Activated gamma-delta T cell (primary cell): ENCODE results near the gene MXI1.

Experiments
- DNase-seq: peaks from one replicate; lab custom pipeline; 2025; lab: John Stamatoyannopoulos, UW
- total RNA-seq, 2 donors: gene quantifications; one replicate each; lab custom pipeline; 2026; lab: John Stamatoyannopoulos, UW

MXI1 gene
- 53.4 to 62.3 reads per million in 2 donors for total RNA-seq

DNA sequence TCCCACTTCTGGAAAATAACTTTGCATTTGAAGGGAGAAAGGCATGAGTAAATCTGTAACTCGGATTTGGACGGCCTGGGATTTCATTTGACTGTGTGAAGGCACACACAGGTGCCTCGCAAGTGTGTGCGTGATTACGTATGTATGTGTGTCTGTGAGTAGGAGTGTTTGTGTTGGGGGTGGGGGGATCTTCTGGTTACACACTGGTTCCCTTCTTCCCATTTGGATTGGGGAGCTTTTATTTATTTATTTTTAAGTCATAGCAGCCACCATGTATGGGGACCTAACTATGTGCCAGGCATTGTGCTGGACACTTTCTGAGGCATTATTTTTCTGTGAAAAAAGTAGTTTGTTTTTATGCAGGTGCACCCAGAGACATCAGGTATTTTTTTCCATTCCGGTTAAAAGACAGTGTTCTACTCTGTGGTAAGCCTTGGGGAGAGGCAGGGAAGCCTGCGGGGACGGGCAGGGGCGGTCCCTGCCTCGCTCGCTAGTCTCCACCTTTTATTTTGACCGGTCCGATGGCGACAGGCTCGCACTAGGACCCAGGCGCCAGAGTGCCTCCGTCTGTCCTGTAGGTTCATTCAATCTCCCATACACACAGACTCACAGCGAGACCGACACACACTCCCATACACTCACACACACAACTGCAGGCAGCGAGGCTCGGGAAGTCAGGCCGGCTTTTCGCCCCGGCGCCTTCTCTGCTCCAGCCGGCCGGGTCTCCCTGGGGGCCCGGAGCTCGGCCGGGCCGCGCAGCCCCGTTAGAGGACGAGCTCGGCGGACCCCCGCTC lies at the start of gene MXI1:
TSS of gene MXI1 (plus strand) at position 595 of the 794 bp plus-strand sequence. CDS start 204 bp downstream, outside the sequence.
- no peak for DNase-seq

DNA sequence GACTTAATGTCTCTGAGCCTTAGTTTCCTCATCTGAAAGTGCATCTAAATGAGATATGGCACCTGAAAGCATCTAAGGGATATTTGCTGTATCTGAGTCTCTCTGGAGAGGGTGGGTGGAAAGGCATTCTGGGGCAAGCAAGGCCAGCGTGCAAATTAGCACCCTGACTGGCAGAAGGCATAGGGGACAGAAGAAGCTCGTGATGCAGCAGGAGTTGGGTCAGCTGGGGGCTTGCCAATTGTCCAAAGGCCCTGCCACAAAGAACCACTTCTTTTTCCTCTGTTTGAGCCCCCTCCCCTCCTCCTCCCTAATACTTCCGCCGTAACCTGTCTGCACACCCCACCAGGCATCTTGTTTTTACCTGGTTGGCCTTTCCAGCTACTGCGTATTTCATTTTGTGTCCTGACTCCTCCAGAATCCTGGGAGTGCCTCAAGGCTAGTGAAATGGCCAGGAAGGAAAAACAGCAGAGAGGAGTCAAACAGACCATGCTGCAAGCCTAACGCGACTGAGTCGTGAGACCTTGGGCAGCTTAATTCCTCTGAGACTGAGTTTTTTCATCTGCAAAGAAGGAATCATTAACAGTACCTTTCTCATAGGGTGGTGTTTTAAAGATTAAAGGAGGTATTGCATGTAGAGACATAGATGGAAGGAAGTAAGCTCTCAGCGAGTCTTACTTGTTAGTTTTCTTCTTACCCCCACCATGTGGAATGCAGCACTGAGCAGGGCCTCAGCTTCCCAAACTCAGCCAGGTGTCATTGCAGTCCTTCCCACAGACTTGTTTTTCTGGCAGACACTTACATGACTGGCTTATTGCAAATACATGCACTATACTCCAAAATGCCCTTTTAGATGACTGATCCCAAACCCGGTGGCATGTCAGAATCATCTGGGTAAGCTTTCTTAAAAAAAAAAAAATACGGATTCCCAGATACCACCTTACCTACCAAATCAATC lies 49.1 kb upstream of the MXI1 start:
- DNase-seq = no peak

DNA sequence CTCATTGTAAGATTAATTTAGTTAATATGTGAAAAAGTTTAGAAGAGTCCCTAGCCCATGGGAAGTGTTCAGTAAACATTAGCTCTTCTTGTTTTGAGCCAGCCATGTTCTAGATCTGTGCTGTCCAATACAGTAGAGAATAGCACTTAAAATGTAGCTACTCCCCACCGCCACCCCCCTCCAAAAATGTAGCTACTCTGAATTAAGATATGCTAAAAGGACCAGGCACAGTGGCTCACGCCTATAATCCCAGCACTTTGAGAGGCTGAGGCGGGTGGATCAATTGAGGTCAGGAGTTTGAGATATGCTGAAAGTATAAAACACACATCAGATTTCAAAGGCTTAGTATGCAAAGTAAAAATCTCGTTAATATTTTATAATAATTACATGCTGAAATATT lies 47.3 kb upstream of the MXI1 start:
- DNase-seq = no peak

GRCh38 chr10:110160522-110160921 lies 46.9 kb upstream of the MXI1 start:
- no peak for DNase-seq

DNA sequence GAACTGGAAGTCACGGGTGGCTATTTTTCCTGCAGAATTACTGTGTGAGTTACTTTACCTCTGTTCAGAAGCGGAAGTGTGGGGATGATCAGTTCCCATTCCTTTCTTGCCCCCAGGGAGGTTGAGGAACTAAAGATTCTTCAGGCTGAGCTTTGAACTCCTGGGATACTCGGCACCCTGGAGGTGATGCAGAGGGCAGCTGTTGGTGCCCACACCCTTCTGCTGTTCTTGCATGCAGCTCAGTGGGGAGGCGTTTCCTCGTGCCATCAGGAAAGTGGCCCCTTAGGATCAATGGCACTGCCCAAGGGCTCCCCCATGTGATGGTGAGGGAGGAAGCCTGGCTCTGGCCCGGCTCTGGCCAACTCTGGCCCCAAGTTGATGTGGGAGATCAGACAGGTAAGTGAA lies 44.7 kb upstream of the MXI1 start:
- DNase-seq = no peak

DNA sequence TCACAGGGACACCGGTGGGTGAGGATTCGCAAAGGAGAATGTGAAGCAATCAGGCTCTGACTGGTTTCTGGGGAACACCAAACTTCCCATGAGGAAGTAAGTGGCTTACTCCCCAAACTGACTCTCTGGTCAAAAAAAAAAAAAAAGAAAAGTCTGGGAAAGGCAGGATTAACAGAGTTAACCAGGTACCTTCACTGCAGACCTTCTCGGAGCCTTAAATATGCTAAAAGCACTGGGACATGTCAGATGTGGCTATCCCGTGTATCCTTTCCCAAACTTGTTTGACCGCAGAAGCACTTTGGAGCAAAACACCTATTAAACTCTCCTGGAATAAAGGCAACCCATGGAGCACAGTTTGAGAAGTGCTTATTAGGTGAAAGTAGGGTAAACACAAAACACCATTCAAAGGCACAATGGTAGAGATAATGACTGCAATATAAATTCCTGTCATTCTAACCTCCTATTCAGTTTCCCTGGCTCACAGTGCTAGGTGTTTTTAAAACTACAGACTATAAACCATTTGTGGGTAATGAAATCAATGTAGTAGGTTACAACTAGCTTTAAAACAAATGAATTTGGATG lies 44.1 kb upstream of the MXI1 start:
- DNase-seq = no peak

DNA sequence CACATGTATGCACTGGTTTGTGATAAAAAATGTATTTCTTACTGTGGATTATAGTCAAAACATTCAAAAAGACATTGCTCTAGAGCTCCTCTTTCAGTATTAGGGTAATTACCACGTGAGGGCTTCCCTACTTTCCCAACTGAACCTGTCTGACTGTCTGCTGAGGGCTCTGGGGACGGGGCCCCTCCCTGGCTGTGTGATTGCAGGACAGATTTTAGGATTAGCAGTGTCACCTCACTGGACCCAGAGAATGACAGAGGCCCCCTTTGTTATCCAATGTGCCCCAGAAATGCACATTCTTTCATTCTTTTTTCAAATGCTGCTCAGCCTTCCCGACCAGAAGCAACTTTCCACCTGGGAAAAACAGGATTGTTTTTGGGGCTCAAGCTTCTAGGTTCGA lies 43.6 kb upstream of the MXI1 start:
- DNase-seq = no peak

- no peak for DNase-seq
Observed at GRCh38 chr10:110165239-110165638, 42.2 kb upstream of the MXI1 start.

DNA sequence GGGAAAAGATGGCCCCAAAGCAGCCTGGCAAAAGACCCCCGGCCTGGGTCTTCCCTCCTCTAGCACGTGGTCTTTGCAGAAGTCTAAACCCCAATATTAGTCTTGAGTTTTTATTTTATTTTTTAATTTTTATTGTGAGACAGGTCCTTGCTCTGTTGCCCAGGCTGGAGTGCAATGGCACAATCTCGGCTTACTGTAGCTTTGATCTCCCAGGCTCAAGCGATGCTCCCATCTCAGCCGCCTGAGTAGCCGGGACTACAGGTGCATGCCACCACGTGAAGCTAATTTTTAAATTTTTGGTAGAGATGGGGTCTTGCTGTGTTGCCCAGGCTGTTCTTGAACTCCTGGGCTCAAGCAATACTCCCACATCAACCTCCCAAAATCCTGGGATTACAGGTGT lies 40.3 kb upstream of the MXI1 start:
- no peak for DNase-seq

DNA sequence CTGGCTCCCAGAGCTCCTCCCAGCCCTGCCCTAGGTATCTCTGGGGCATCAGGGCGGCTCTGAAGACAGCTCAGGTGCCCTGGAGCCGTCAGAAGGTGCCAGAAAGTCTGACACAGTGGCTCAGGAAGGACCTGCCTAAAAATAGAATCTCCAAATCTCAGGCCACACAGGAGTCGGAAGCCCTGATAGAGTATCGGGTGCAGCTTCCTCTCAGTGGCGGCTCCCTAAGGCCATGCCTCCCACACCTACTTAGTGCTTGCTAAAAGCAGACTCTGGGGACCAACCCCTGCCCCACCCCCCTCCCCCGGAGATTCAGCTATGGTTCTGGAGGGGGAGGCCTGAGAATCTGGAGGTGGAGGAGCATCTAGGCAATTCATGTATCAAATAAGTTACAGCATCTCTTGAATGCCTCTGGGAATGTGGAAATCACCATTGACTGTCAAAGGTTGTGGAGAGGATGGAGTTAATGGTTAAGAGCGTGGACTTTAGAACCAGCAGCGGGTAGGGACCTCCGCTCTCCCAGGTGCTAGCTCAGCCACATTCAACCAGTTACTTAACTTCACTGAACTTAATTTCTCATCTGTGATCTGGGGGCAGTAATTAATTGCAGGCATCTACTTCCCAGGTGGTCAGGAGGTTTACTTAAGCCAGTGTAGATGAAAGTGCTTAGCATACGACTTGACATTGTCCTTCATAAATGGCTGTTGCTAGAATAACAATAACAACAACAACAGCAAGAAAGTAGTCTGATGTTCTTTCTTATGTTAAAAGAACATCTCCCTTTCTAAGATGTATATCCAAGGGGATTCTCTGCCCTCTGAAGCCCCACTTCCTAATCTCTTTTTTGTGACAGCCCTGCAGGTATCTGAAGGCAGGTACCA lies 38.6 kb upstream of the MXI1 start:
- DNase-seq = no peak

DNA sequence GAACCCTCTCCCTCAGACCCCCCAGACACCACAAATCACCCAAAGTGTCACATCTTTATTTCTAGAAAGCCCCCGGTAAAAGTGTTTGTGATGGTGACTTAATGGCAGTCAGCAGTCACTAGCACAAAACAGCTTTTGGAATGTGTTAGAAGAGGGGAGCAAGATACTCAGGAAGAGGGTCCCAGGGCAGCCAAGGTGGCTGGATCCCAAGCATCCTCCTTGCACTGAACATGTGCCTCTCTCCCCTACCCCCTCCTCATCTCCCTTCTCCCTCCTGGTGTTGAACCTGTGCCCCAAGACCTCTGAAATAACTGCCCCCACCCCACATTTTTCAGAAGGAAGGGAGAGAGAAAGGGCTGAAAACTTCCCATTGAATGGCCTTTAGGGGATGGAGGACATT lies 37.8 kb upstream of the MXI1 start:
- no peak for DNase-seq

GRCh38 chr10:110170142-110170971 lies 37.0 kb upstream of the MXI1 start:
- DNase-seq = no peak

GRCh38 chr10:110171032-110171431 lies 36.4 kb upstream of the MXI1 start:
- DNase-seq = no peak

GRCh38 chr10:110172155-110172554 lies 35.2 kb upstream of the MXI1 start:
- no peak for DNase-seq

DNA sequence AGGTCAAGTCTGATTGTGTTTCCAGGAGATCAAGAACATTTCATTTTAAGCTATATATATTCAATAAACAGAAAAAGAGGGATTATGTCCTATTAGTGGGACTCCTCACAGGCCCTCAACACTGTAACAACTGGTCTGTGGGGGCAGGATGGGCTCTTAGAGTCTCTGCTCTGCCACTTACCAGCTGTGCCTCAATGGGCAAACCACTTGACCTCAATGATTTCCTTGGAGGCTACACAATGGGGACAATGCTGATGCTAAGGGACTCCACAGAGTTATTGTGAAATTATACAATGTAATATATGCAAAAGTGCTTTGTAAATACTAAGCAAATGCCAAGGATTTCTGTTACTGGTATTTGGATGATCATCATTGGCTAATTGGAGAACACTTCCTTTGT lies 33.2 kb upstream of the MXI1 start:
- DNase-seq = no peak

GRCh38 chr10:110174816-110175215 lies 32.6 kb upstream of the MXI1 start:
- no peak for DNase-seq

GRCh38 chr10:110175406-110175805 lies 32.0 kb upstream of the MXI1 start:
- no peak for DNase-seq

DNA sequence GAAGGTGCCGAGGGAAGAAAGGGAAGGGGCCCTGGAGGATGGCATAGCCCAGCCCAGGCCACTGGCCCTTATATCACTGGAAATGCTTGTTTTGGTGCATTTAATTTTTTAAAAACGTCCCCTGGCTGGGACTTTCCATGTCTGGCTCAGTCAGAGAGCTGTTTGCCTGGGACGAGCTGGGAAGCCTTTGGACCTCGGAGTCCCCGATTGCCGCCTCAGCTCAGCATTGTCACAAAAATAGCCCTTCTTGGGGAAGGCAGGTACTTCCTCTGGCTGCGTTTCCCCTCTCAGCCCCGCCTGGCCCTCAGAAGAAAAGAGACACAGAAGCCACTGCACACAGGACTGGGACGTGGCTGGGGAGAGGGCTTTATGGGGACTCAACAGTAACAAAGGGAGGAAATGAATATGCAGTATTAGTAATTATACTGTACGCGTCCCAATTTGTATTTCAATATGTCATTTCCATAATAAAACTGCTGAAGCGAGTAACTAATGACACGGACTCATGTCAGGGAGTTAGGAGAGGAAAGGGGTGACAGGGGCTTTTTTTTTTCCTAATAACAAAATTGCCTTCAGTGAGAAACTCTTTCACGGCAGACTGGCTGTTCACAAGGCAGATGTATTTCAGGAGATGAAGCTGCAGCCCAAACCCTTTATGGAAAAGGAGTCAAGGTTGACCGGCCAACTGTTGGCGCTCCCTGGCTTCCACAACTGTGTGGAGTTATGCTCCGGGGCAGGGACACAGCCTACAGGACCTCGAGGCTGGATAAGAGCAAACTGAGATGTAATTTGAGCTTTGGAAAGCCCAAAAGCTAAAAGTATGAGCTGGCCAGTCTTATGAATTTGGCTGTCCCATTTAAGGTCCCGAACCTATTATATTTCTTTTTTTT lies 31.0 kb upstream of the MXI1 start:
- DNase-seq = no peak

- DNase-seq = no peak
Observed at GRCh38 chr10:110179220-110179619, 28.2 kb upstream of the MXI1 start.

- DNase-seq = no peak
Observed at GRCh38 chr10:110181451-110181850, 26.0 kb upstream of the MXI1 start.
